Left lung (tissue), 10 donors: ENCODE results near the gene C16orf87. TPM values are rescaled to one million over a fixed set of nuclear protein-coding genes. Genes with fewer than 3 reads are reported as not detected.
"Not testable (repeated sequence)": the region's sequence is repeated elsewhere in the genome, so short reads cannot be mapped to it uniquely, and the experiment has no call there.

ENCODE experiments used
- ATAC-seq: fragments of 200-7000 bp; cut with Tn5 transposase; one replicate; pipeline ENCODE4 v1.9.1; 2020; ENCODE audit warnings: moderate library complexity
- DNase-seq, 4 donors: peaks; one replicate each; pipeline ENCODE4 v3.0.0-alpha.2; 2013 to 2020
- H3K27ac ChIP-seq, 2 donors: fragments of 200-600 bp; sonication (generic) in 1 of 2; one replicate each; pipeline versions ENCODE4 v1.5.0 to v1.8.0; 2020 to 2021
- H3K27me3 ChIP-seq, 2 donors: fragments of 200-600 bp; sonication (generic) in 1 of 2; one replicate each; pipeline versions ENCODE4 v1.5.0 to v1.8.0; 2020 to 2021
- H3K36me3 ChIP-seq, 2 donors: fragments of 200-600 bp; sonication (generic) in 1 of 2; one replicate each; pipeline versions ENCODE4 v1.5.0 to v1.8.0; 2020 to 2021
- H3K4me1 ChIP-seq, 2 donors: fragments of 200-600 bp; one replicate each; pipeline ENCODE4 v1.8.0; 2021
- H3K4me3 ChIP-seq, 2 donors: fragments of 200-600 bp; sonication (generic) in 1 of 2; one replicate each; pipeline versions ENCODE4 v1.5.0 to v1.8.0; 2020 to 2021; ENCODE audit warnings: mild to moderate bottlenecking in 1 of 2
- H3K9me3 ChIP-seq, 2 donors: fragments of 200-600 bp; sonication (generic) in 1 of 2; one replicate each; pipeline versions ENCODE4 v1.5.0 to v1.8.0; 2020 to 2021
- intact Hi-C, 2 donors: fragments of 100-400 bp; cut with DNase I; formaldehyde crosslinking; loops; one replicate each; pipeline versions ENCODE4 v1.11.2 to v1.14.2; 2022
- polyA plus RNA-seq, 6 donors: library from polyadenylated mRNA; unstranded; fragments of 120-200 nt; gene quantifications; one replicate each; pipeline ENCODE4 v1.2.1, GENCODE V29; 2013; ENCODE audit not compliant: insufficient read length in 6 of 6
- total RNA-seq, 2 donors: library from RNA; stranded (reverse); fragmentation: NEBNext Ultra II Directional; extraction: Animal tissue kit (Norgen Biotek cat#: 25700); gene quantifications; one replicate each; pipeline ENCODE4 v1.2.1, GENCODE V29; 2021
- TF ChIP-seq, protein P1 (sequence below), 2 donors: fragments of 200-600 bp; sonication (generic) in 1 of 2; IDR thresholded peaks; one replicate each; pipeline versions ENCODE4 v1.5.0 to v1.8.0; 2021; ENCODE audit warnings: antibody characterized with exemption in 2 of 2
- donor health status: DM: no; HTN: yes; CAD: no.
- donor health status: DM: no; HTN: no; CAD: no.

Gene C16orf87
- total and polyA plus RNA-seq, 8 donors: 6.2 to 23.2 (median 21.4) TPM

- DNase-seq: no peak
- TF ChIP-seq, protein P1, sequence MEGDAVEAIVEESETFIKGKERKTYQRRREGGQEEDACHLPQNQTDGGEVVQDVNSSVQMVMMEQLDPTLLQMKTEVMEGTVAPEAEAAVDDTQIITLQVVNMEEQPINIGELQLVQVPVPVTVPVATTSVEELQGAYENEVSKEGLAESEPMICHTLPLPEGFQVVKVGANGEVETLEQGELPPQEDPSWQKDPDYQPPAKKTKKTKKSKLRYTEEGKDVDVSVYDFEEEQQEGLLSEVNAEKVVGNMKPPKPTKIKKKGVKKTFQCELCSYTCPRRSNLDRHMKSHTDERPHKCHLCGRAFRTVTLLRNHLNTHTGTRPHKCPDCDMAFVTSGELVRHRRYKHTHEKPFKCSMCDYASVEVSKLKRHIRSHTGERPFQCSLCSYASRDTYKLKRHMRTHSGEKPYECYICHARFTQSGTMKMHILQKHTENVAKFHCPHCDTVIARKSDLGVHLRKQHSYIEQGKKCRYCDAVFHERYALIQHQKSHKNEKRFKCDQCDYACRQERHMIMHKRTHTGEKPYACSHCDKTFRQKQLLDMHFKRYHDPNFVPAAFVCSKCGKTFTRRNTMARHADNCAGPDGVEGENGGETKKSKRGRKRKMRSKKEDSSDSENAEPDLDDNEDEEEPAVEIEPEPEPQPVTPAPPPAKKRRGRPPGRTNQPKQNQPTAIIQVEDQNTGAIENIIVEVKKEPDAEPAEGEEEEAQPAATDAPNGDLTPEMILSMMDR (IDR thresholded peaks at IDR 0.05): no peak
Observed at GRCh38 chr16:46785076-46785845, 45.7 kb downstream of the C16orf87 start.

GRCh38 chr16:46784569-46784968 is 46.4 kb downstream of the C16orf87 start:
- DNase-seq, H3K9me3 ChIP-seq, H3K27me3 ChIP-seq, H3K27ac ChIP-seq, H3K4me1 ChIP-seq, ATAC-seq, intact Hi-C loops, H3K4me3 ChIP-seq, H3K36me3 ChIP-seq: not testable (repeated sequence)

More at GRCh38 chr16:46785076-46785845, 45.7 kb downstream of the C16orf87 start:
- Histone ChIP-seq H3K36me3 (no peaks in the 10 kb centered on the region), H3K27ac (no peak overlapping the region), H3K27me3 (no peaks in the 10 kb centered on the region), H3K9me3 (peaks cover 0 to 6% of the 10 kb centered on the region in 2 donors), H3K4me3 (no peak overlapping the region), H3K4me1 (peaks cover 0 to 6% of the 10 kb centered on the region in 2 donors)
- intact Hi-C loops: no loop called here
- no peak for ATAC-seq

DNA sequence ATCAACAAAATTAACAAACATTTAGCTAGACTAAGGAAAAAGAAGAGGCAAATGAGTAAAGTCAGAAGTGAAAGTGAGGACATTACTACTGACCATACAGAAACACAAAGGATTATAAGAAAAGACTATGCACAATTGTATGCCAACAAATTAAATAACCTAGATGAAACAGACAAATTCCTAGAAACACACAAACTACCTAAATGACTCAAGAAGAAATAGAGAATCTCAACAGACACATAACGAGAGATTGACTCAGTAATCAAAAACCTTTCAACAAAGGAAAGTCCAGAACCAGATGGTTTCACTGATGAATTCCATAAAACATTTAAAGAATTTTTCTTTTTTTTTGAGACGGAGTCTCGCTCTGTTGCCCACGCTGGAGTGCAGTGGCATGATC is 47.2 kb downstream of the C16orf87 start:
- Histone ChIP-seq H3K27me3 (no peaks in the 10 kb centered on the region), H3K4me3 (no peak overlapping the region), H3K27ac (no peak overlapping the region), H3K9me3 (peaks cover 0 to 6% of the 10 kb centered on the region in 2 donors), H3K36me3 (no peaks in the 10 kb centered on the region), H3K4me1 (no peaks in the 10 kb centered on the region)
- intact Hi-C loops: no loop called here
- DNase-seq (no peak), ATAC-seq (no peak)
- TF ChIP-seq, protein P1 (IDR thresholded peaks at IDR 0.05): no peak

DNA sequence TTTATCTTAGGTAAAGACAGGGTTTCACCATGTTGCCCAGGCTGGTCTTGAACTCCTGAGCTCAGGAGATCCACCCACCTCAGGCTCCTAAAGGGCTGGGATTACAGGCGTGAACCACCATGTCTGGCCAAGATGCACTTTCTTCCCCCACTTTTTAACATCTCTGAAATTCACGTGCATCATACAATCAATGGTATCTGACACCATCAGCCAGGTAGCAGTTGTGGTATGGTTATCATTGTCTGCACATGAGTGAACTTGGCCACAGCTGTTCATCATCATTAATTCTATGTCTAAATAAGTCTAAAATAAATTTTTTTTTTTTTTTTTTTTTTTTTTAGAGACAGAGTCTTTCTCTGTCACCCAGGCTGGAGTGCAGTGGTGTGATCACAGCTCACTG is 48.7 kb downstream of the C16orf87 start:
- Histone ChIP-seq H3K9me3 (peaks cover 0 to 8% of the 10 kb centered on the region in 2 donors), H3K36me3 (no peaks in the 10 kb centered on the region), H3K4me3 (no peak overlapping the region), H3K4me1 (no peaks in the 10 kb centered on the region), H3K27me3 (no peaks in the 10 kb centered on the region), H3K27ac (no peak overlapping the region)
- ATAC-seq: no peak
- no peak for DNase-seq
- intact Hi-C loops: no loop called here
- TF ChIP-seq, protein P1 (IDR thresholded peaks at IDR 0.05): no peak

DNA sequence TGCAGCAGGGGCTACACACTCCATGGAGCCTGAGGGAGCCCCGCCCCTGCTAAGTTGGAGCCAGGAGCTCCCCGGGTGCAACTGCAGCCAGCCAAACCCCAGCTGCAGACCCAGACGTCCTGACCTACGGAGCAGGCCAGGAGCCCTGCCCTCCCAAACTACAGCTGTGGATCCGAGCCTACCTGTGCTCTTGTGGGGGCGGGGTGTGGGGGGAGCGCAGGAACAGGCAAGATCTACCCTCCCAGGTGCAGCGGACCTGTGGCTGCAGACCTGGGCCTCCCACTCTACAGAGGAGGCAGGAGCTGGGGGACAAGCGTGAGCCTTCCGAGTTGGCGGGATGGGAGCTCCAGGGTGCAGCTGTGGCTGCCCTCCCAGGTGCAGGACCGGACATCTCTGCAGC is 53.2 kb downstream of the C16orf87 start:
- H3K27ac ChIP-seq: no peak overlapping the region
- H3K9me3 ChIP-seq: peaks cover 0 to 2% of the 10 kb centered on the region in 2 donors
- H3K36me3 ChIP-seq: no peaks in the 10 kb centered on the region
- H3K27me3 ChIP-seq: no peaks in the 10 kb centered on the region
- TF ChIP-seq, protein P1 (IDR thresholded peaks at IDR 0.05): no peak
- no peak overlapping the region for H3K4me3 ChIP-seq
- intact Hi-C loops: no loop called here
- H3K4me1 ChIP-seq: no peaks in the 10 kb centered on the region
- ATAC-seq: no peak
- no peak for DNase-seq
